ENCODE data around the gene HEXD.

DNA sequence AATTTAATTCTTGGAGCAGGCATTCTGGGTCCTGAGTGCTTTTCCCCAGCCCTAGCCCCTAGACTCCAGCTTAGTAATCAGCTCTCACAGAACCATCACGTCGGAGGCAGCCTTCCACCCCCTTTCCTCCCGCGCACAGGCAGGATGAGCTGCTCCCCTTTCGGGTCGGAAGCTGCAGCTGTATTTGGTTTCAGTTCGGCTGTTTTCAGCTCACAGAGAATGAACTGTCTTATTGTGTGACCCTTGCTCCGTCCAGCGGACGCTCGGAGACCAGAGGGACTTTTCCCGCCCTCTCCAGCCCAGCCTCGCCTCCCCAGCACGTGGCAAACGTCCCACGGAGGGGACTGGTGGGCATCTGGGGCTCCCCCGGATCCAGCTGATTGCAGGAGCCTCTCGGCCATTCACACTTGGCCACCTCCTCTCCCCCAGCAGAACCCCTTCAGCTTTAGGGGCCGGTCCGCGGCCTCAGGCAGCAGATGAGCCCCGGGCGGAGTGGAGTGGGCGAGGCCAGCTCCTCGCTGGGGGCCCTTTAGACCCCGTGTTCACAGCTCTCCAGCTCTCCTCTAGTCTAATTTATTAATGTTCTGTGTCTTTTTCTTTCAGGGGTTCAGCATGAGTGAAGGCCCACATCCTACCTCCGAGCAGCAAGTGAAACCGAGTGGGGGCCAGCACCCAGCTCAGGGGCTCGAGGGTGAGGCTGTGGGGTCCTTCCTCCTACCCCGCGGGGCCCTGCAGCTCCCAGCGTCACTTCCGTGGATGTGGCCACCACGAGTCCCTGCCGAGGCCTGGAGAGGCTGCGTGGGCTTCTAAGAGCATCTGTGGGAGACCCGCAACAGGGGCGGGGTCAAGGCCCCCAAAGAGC lies 47.4 kb upstream of the HEXD start:
- no peak for TF ChIP-seq ZNF146 (tag by site-specific recombination; IDR thresholded peaks at IDR 0.05)
- TF ChIP-seq, protein P1, sequence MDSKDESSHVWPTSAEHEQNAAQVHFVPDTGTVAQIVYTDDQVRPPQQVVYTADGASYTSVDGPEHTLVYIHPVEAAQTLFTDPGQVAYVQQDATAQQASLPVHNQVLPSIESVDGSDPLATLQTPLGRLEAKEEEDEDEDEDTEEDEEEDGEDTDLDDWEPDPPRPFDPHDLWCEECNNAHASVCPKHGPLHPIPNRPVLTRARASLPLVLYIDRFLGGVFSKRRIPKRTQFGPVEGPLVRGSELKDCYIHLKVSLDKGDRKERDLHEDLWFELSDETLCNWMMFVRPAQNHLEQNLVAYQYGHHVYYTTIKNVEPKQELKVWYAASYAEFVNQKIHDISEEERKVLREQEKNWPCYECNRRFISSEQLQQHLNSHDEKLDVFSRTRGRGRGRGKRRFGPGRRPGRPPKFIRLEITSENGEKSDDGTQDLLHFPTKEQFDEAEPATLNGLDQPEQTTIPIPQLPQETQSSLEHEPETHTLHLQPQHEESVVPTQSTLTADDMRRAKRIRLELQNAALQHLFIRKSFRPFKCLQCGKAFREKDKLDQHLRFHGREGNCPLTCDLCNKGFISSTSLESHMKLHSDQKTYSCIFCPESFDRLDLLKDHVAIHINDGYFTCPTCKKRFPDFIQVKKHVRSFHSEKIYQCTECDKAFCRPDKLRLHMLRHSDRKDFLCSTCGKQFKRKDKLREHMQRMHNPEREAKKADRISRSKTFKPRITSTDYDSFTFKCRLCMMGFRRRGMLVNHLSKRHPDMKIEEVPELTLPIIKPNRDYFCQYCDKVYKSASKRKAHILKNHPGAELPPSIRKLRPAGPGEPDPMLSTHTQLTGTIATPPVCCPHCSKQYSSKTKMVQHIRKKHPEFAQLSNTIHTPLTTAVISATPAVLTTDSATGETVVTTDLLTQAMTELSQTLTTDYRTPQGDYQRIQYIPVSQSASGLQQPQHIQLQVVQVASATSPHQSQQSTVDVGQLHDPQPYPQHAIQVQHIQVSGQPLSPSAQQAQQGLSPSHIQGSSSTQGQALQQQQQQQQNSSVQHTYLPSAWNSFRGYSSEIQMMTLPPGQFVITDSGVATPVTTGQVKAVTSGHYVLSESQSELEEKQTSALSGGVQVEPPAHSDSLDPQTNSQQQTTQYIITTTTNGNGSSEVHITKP (tag by site-specific recombination; IDR thresholded peaks at IDR 0.05), result no peak
- no peak for TF ChIP-seq ZNF707 (tag by site-specific recombination; IDR thresholded peaks at IDR 0.05)
- no peak for TF ChIP-seq YY1 (tag by site-specific recombination; IDR thresholded peaks at IDR 0.05)
- TF ChIP-seq ZNF747 (tag by site-specific recombination; IDR thresholded peaks at IDR 0.05), result no peak
- TF ChIP-seq, protein P2, sequence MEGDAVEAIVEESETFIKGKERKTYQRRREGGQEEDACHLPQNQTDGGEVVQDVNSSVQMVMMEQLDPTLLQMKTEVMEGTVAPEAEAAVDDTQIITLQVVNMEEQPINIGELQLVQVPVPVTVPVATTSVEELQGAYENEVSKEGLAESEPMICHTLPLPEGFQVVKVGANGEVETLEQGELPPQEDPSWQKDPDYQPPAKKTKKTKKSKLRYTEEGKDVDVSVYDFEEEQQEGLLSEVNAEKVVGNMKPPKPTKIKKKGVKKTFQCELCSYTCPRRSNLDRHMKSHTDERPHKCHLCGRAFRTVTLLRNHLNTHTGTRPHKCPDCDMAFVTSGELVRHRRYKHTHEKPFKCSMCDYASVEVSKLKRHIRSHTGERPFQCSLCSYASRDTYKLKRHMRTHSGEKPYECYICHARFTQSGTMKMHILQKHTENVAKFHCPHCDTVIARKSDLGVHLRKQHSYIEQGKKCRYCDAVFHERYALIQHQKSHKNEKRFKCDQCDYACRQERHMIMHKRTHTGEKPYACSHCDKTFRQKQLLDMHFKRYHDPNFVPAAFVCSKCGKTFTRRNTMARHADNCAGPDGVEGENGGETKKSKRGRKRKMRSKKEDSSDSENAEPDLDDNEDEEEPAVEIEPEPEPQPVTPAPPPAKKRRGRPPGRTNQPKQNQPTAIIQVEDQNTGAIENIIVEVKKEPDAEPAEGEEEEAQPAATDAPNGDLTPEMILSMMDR (tag by site-specific recombination; IDR thresholded peaks at IDR 0.05), result no peak
- TF ChIP-seq, protein P3, sequence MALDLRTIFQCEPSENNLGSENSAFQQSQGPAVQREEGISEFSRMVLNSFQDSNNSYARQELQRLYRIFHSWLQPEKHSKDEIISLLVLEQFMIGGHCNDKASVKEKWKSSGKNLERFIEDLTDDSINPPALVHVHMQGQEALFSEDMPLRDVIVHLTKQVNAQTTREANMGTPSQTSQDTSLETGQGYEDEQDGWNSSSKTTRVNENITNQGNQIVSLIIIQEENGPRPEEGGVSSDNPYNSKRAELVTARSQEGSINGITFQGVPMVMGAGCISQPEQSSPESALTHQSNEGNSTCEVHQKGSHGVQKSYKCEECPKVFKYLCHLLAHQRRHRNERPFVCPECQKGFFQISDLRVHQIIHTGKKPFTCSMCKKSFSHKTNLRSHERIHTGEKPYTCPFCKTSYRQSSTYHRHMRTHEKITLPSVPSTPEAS (tag by site-specific recombination; IDR thresholded peaks at IDR 0.05), result no peak
- no peak for TF ChIP-seq ZNF624 (tag by site-specific recombination; IDR thresholded peaks at IDR 0.05)
- no peak for TF ChIP-seq ZNF350 (tag by site-specific recombination; IDR thresholded peaks at IDR 0.05)
- TF ChIP-seq ZNF274 (IDR thresholded peaks at IDR 0.05; ENCODE audit: low read length), result no peak
- no peak for TF ChIP-seq ZNF274 (tag by site-specific recombination; IDR thresholded peaks at IDR 0.05; ENCODE audit: borderline replicate concordance)
